HG02623 (cell line): ENCODE measurements around the gene FAAP100.
A peak's percentile ranks its signal among the peaks of the same experiment; 100 is the strongest.

Experiments
- ATAC-seq: cut with Tn5 transposase; IDR thresholded peaks from one replicate; pipeline ENCODE4 v1.9.1; 2021; ENCODE audit warnings: moderate library complexity; ENCODE audit not compliant: unreplicated experiment

FAAP100 gene

DNA sequence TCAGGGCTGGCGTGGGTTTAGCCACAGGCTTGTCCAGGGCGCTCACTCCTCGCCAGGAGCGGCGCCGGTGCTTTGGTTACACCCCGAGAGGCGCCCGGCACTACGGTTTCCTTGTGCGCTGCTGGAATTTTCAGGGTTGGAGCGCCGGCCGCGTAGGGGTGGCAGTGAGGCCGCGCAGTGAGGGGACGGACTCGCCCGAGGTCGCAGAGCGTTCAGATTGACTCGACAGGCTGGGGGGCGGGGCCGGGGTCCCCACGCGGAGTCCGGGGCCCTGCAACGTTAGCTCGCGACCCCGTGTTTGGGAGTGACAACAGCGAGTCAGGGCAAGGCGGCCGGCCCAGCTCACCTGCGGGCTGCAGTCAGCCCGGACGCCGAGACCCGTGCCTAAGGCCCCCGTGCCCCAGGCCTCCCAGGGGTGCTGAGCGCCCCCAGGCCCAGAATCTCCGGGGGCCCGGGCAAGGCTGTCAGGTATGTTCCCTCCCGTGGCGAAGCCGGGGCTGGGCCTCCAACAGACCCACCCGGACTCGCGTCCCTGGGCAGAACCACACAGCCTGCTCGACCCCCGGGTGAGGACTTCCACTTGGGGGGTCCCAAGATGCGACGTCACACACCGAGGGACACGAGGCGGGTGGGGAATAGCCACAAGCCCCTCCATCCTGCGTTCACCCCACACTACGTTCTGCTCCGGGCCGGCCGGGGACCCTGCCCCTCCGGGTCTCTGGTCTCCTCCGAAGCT is 38.2 kb downstream of the FAAP100 start:
- no peak for ATAC-seq

GRCh38 chr17:81513372-81513752 is 38.8 kb downstream of the FAAP100 start:
- no peak for ATAC-seq

DNA sequence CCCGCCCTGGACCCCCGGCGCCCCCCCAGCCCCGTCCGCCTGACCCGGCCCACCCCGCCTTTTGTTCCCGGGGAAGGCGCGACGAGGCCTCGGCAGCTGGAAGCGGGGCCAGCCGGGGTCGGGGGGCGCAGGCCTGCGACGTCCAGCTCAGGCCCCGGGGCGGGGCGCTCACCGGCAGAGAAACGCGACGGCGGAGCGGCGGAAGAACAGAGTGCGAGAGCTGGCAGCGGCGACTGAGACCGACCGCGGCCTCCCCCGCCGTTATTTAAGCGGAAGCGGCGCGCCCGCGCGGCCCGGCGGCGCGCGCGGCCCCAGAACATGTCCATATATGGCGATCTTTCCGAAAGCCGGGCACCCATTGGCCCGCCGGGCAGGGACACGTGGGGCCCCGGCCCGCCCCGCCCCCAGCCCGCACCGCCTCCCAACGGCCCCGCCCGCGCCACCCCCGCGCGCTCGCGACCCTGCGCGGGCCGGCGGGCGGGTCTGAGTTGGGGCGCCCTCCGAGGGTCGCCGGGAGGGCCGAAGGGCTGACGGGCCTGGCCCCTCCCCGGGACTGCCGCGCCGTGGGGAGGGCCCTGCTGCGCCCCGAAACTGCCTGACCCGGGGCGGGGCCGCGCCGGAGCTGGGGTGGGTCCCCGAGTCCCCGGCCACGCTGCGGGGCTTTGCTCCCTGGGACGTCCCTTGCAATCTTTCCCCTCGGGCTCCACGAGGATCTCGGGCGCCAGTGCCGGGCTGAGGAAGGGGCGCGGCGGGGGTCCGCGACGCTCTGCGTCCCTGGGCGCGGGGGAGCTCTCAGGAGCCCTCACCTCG is 39.4 kb downstream of the FAAP100 start, which contains the start of gene ACTG1:
TSS of gene ACTG1 (minus strand) at position 238 of the 810 bp plus-strand sequence. CDS start 445 bp downstream, outside the sequence.
- ATAC-seq, result peak; percentile 40

- peak; percentile 7 for ATAC-seq
These were observed 40.2 kb downstream of the FAAP100 start for GRCh38 chr17:81511804-81512561.

DNA sequence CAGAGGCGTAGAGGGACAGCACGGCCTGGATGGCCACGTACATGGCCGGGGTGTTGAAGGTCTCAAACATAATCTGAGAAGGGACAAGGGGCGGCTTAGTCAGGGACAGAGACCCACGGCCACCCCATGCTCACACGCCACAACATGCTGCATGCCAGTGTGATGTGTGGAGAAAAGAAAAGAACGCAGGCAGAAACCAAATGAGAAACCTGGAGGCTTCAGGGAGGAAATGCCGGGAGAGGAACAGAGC is 40.7 kb downstream of the FAAP100 start:
- no peak for ATAC-seq

DNA sequence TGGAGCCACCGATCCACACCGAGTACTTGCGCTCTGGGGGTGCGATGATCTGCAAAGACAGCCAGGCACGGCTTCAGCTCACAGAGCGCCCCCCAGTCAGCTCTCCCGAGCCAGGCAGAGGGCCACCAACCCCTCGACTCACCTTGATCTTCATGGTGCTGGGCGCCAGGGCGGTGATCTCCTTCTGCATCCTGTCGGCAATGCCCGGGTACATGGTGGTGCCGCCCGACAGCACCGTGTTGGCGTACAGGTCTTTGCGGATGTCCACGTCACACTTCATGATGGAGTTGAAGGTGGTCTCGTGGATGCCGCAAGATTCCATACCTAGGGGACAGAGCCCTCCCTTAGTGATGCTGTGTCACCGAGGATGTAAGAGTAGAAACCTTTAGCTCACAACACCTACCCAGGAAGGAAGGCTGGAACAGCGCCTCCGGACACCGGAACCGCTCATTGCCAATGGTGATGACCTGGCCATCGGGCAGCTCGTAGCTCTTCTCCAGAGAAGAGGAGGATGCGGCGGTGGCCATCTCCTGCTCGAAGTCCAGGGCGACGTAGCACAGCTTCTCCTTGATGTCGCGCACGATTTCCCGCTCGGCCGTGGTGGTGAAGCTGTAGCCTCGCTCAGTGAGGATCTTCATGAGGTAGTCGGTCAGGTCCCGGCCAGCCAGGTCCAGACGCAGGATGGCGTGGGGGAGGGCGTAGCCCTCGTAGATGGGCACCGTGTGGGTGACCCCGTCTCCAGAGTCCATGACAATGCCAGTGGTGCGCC is 41.2 kb downstream of the FAAP100 start:
- no peak for ATAC-seq

- no peak for ATAC-seq
These were observed 42.0 kb downstream of the FAAP100 start for GRCh38 chr17:81509972-81510784.

- no peak for ATAC-seq
These were observed 42.8 kb downstream of the FAAP100 start for GRCh38 chr17:81509207-81509971.

DNA sequence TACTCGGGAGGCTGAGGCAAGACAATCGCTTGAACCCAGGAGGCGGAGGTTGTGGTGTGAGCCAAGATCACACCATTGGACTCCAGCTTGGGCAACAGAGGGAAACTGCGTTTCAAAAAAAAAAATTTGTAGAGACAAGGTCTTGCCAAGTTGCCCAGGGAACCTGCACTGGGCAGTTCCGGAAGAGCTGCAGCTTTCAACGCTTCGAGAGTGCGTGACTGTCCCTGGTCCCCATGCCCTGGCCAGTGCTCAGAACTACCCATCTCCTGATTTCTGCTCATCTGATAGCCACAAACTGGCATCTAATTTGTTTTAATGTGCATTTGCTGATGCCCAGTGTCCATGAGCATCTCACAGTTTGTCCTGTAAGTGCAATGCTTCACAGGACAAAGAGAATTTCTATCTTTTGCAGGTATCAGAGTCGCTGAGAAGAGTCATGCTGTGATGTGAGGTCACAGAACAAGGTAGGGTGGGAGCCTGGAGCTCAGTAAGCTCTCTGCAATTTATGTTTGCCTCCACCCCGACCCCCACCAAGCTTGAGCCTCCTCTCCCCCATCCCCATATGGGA is 43.4 kb downstream of the FAAP100 start:
- no peak for ATAC-seq

DNA sequence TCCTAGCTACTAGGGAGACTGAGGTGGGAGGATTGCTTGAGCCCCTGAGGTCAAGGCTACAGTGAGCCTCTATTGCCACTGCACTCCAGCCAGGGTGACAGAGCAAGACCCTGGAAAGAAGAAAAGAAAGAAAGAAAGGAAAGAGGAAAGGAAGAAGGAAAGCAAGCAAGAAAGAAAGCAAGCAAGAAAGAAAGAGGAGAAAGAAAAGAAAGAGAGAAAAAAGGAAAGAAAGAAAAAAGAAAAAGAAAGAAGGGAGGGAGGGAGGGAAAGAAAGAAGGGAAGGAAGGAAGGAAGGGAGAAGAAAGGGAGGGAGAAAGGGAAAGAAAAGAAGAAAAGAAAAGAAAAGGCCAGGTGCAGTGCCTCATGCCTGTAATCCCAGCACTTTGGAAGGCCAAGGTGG is 48.5 kb downstream of the FAAP100 start:
- no peak for ATAC-seq

GRCh38 chr17:81502471-81503017 is 49.6 kb downstream of the FAAP100 start:
- no peak for ATAC-seq

- no peak for ATAC-seq
These were observed 52.1 kb downstream of the FAAP100 start for GRCh38 chr17:81500047-81500446.

DNA sequence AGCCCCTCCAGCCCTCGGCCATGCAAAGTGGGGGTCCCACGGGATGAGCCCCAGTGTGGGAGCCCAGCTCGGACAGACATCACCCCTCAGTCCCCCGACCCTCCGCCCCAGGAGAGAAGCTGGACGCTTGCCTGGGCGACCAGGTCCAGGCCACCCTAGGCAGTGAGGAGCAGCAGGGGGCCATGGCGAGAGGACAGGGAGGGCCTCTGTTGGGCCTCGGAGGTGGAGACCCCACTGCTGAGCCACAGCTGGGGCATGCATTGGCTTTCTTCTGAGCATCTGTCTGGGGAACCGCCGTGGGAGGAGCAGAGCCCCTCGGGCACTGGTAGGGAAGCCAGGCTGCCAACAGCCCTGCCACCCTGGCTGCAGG is 52.6 kb downstream of the FAAP100 start:
- no peak for ATAC-seq

DNA sequence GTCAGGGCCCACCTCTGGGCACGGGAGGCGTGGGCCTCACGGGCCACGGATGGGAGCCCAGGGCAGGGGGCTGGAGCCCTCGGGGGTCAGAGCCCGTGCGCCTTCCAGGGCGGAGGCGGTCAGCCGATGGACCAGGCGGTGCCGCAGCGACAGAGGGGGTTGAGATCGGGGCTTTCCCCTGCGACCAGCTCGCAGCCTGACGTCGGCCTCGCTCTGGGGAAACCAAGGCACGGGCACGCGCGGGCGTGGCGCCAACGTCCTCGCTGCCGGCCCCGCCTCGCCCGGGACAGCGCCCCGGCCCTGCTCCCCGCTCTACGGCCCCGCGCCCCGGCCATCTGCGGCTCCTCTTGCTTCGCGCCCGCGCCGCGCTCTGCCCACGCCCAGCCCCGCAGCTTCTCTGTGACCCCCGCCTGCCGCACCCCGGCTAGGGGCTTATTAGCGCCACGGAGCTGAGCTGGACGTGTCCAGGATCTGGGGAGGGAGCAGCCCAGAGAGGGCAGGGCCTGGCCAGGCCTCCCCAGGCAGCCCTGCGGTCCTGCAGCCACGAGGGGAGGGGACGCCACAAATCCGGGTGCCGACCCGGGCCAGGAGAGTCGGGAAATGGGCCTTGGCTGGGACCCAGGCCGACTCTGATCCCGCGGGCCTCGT is 53.1 kb downstream of the FAAP100 start:
- ATAC-seq, result no peak

- no peak for ATAC-seq
These were observed 57.4 kb downstream of the FAAP100 start for GRCh38 chr17:81494626-81495377.

DNA sequence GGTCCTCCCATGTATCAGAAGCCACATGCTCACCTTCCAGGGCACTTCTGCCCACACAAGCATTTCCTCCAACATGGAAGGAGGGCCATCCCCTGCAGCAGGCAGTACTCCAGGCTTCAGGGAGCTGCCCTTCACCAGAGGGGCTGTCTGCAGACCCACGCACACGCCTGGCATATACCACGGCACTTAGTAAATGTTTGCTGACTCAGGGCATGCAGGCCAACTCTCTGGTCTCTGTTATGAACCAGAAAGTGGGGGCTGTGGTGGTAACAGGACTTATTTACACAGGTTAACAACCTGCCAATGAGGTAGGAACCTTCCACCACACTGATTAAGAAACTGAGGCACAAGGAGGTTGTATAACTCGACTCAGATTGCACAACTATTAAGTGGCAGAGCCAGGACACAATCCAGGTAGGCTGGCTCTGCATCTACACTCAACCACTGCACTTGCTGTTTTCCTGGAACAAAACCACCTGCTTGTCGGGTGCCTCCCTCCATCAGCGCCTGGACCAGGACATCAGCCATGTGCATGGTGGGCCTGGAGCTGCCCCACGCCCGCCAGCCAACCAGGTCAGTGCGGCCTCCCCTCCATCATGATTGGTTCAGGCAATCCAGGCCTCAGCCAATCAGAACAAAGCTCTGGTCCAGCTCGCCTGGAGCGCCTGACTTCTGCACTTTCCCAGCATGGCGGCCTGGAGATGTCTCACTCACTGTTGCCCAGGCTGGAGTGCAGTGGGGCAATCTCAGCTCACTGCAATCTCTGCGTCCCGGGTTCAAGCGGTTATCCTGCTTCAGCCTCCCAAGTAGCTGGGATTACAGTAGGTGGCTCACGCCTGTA is 58.7 kb downstream of the FAAP100 start:
- no peak for ATAC-seq

DNA sequence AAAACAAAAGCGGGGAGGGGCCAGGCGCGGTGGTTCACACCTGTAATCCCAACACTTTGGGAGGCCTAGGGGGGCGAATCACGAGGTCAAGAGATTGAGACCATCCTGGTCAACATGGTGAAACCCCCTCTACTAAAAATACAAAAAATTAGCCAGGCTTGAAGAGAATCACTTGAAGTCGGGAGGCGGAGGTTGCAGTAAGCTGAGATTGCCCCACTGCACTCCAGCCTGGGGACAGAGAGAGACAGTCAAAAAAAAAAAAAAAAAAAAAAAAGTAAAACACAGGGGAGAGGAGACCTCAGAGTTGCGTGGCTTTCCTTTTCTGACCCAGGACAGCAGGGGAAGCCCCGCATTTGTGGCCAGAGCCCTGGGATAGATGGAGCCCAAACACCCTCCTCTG is 59.4 kb downstream of the FAAP100 start:
- no peak for ATAC-seq
